Activated T-helper 1 cell treated with anti-CD3 and anti-CD28 coated beads, Interleukin-2, amount 50 U/mL, for 16 hours (primary cell): ENCODE results near the gene SNRK.
A peak's percentile ranks its signal among the peaks of the same experiment; 100 is the strongest.

Experiments used
- DNase-seq, 2 donors: peaks; one replicate each; pipeline ENCODE4 v3.0.0-alpha.2; 2020; ENCODE audit warnings: low read depth in 1 of 2, low spot score in 1 of 2

The SNRK gene

DNA sequence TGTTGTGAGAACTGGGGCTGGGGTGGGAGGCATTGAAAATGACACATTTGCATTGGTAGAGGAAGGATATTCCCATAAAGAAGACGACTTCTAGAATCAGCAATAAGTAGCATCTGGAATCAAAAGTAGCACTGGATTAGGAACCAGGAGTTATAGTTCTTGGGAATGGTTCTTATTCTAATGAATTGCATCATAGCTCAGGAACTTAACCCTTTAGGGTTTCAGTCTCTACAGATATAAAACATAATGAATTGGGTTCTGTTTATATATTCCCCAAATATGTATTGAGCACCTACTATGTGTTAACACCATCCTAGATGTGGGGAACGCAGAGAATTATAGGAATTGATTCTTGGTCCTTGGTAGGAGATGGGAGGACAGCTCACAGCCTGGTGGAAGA, 16.3 kb upstream of the SNRK start:
- no peak for DNase-seq

GRCh38 chr3:43273416-43273815, 12.9 kb upstream of the SNRK start:
- DNase-seq, result no peak

GRCh38 chr3:43279082-43279481, 7.3 kb upstream of the SNRK start:
- no peak for DNase-seq

GRCh38 chr3:43279532-43279931, 6.8 kb upstream of the SNRK start:
- DNase-seq, result no peak

DNA sequence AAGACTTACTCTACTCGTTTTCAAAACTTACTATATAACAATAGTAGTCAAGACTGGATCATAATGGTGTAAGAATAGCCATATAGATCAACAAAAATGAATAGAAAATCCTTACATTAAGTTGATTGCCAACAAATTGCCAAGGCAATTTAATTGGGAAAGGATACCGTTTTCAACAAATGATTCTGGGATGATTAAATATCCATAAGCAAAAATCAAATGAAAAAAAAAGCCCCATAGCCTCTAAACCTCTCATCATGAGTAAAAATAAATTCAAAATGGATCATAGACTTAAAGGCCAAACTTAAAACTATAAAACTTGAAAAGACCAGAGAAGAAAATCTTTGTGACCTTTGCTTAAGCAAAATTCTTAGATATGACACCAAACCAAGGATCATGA, 5.3 kb upstream of the SNRK start:
- no peak for DNase-seq

- DNase-seq, result no peak
These were observed 2.2 kb upstream of the SNRK start for GRCh38 chr3:43284171-43284570.

DNA sequence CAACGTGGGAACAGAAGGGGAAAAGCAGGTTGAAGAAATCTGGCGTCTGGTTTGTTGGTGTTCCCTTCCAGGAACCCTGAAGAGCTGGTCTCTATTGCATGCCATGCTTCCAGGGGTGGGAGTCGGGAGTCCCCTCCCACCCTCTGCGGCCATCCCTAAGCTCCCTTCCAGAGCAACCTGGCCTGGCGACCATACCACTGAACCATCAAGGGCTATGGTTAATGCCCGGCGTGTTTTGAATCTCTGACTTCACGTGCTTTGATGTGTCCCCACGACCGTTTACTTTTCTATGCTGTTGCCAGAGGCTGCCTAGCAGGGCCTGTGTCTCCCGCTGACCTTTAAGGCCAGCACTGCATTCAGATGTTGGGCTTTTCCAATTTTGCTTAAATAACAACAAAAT, 696 bp upstream of the SNRK start:
- no peak for DNase-seq

GRCh38 chr3:43286841-43287499, 630 bp downstream of the SNRK start:
- peak in 1 of 2 donors; percentile 8 for DNase-seq

- no peak for DNase-seq
These were observed 1.1 kb downstream of the SNRK start for GRCh38 chr3:43287500-43287873.

- DNase-seq, result no peak
These were observed 2.0 kb downstream of the SNRK start for GRCh38 chr3:43288366-43288765.

DNA sequence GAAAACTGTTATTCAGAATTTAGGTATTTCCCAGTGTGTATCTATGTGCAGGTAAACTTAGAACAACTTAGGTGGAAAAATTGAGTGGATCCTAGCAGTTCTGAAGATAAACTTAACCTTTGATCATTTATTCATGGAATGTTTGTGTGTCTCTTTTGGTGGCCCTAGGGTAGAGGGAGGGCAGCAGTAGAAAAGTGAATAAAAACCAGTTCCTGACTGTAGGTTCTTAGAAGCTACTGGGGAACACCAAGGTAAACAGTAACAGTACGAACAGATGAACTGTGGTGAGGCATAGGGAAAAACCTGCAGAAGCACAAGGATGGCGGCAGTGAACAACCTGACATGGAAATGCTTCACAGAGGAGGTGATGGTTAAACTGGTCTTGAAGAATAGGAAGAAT, 2.5 kb downstream of the SNRK start:
- DNase-seq, result no peak

GRCh38 chr3:43289401-43289800, 3.1 kb downstream of the SNRK start:
- DNase-seq, result no peak

DNA sequence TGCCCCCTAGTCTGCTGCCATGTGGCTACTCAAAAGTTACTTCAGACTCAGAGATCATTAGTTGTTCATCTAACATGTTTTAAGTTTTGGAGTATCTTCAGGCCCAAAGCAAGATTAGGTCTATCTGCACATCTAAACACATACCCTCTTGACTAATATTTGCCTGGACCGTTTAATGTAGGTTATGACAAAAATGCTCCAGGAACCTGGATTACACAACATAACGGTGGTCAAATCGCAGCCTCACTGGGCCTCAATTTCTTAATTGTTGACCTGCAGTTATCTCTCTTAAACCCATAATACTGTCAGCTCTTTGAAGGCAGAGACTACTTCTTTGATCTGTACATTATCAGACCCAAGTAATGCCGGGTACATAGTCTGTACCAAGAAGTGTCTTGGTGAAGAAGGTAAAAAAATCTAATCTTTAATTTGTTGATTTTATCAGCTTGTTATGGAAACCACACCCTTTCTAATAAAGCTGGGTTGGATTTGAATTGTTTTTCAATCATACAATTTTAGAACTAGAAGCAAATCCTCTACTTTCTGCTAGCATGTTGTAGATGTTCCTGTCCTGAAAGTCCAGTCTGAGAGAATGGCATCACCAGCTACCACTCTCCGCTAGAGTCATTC, 3.6 kb downstream of the SNRK start:
- DNase-seq, result no peak

DNA sequence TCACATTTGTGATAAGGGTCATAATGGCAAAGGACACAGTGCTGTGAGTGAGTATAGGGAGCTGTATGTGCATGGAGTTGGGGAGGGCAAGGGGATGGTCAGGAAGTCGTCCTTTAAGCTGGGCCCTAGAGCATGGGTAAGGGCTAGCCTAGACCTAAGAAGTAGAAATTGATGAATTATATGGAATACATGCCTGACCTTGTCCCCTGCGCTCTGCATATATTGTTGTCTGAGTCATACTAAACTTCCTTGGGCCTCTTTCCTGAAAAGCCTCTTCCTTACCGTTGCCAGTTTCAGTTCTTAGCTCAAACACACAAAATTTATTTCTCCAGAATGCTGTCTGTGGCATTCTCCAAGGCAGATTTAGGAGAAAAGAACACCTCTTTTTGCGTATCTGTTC, 4.6 kb downstream of the SNRK start:
- no peak for DNase-seq

DNA sequence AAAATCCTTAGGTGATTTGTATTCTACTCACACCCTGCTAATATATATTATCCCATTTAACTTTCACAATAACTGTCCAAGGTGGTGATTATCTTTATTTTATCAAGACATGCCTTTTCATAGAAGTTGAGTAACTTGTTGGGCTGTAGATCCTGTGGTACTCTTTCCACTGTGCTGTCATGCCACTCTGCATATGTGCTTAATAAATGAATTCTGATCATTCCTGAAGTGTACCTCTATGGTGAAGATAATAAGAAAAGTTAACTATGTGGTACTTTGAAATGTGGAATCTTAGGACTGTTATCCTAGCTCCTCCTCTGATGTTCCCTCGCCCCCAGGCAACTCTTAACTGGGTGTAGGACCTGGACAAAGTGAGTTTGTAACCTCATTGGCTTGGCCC, 5.2 kb downstream of the SNRK start:
- DNase-seq, result no peak

GRCh38 chr3:43294975-43295374, 8.6 kb downstream of the SNRK start:
- DNase-seq, result no peak

DNA sequence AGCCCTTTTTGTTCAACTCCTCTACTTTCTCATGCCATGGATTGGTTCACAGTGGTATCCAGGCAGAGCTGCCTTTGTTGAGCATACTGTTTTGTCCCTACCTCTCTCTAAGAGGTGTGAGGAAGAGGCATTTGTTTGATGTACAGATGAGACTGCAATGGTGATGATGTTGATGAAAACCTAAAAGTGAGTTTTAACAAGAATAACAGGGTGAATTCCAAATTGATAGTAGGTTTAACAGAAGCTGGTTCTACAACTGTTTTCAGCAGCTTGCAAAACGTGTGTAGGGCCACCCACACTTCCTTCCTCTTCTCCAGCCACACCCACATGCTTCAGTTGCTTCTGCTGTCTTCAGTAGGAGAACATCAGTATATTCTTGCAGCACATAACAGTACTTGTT, 10.2 kb downstream of the SNRK start:
- peak; percentile 25 to 29 for DNase-seq

GRCh38 chr3:43298292-43298691, 12.0 kb downstream of the SNRK start:
- no peak for DNase-seq

DNA sequence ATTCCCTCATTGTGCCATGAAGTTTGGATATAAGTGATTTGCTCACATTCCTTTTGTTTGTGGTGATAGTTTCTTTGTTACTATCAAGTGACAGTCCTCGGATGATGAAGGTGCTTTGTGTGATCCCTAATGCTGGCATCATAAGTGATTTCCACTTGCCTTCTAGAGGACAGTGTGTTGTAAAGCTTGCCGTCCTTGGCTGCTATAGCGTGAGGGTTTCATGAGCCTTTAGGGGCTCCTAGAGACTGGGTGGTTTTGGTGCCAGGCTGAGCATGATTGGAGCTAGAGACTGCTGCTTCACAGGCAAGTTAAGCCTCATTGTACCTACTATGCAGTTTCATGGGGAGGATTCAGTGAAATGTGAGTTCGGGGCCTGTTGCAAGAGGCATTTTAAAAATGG, 12.4 kb downstream of the SNRK start:
- DNase-seq, result no peak

GRCh38 chr3:43302116-43302880, 16.0 kb downstream of the SNRK start:
- no peak for DNase-seq

DNA sequence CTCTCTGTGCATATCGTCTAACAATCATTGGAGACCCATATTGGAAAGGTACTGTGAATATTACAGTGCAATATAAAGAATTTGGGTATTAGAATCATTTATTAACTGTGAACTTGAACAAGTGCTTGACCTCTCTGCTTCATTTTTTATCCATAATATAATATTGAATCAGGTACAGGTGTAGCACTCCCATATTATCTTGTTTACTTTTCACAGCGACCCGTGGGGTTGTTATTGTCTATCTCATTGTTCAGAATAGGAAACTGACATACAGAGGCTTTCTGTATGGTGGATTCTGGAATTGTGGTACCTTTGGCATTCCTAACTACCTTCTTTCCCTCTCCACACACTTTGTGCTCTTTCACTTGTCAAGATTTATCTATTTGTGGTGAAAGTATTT, 17.8 kb downstream of the SNRK start:
- DNase-seq, result no peak

DNA sequence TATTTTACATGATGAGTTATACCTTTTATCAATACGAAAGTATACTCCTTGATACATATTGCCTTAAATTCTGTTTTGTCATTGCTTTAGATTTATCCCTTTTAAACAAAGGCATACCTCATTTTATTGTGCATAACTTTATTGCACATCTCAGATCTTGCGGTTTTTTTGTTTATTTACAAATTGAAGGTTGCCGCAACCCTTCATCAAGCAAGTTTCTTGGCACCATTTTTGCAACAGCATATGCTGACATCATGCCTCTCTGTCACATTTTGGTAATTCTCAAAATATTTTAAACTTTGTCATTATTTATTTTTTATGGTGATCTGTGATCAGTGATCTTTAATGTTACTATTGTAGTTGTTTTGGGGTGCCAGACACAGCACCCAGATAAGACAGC, 20.9 kb downstream of the SNRK start:
- no peak for DNase-seq

GRCh38 chr3:43307649-43308048, 21.3 kb downstream of the SNRK start:
- DNase-seq, result no peak
